Activated CD8-positive, alpha-beta memory T cell treated with anti-CD3 and anti-CD28 coated beads for 36 hours (primary cell): ENCODE measurements around the gene THOC6. TPM values are rescaled to one million over a fixed set of nuclear protein-coding genes. Genes with fewer than 3 reads are reported as not detected.

Source experiments
- CTCF ChIA-PET: fragments of 350-600 bp; sonication (Branson Sonifier 250); formaldehyde crosslinking; loops from one replicate; lab custom pipeline; 2021; ENCODE audit warnings: antibody characterized with exemption; lab: Charles Lee
- POLR2A ChIA-PET: fragments of 350-600 bp; sonication (Branson Sonifier 250); formaldehyde crosslinking; loops from one replicate; lab custom pipeline; 2021; ENCODE audit warnings: antibody characterized with exemption; lab: Charles Lee
- total RNA-seq, 2 experiments: library from RNA; stranded (reverse); gene quantifications; one replicate each; pipeline ENCODE4 v1.2.3, GENCODE V29; 2021

THOC6 gene
- total RNA-seq, result 10 to 100 TPM; 54.7 to 56.8 TPM

- ChIA-PET CTCF (interaction anchor here (0.8 to 6.6 kb wide), 7 partner anchors 7 to 155 kb away, joined by 3 to 80 read pairs (median 4); no protein-coding TSS in a partner anchor), POLR2A (interaction anchor here (0.5 to 1.7 kb wide), 6 partner anchors 14 to 137 kb away, joined by 3 to 15 read pairs (median 4); partner anchors contain the start of gene IL32)
Measured at GRCh38 chr16:3023669-3024478, at the start of gene THOC6, which contains the start of gene HCFC1R1. Gene THOC6, plus strand, starts transcription at chr16:3024035. Its CDS starts 292 bp downstream, at chr16:3024327. Gene HCFC1R1, minus strand, starts transcription at chr16:3023942. Its CDS starts 1 bp downstream, at chr16:3023941.

- POLR2A ChIA-PET, result interaction anchor here (0.5 to 0.6 kb wide), 2 partner anchors 16 to 516 kb away, joined by 3 to 7 read pairs; no protein-coding TSS in a partner anchor
Measured at GRCh38 chr16:2974319-2975056, 49.3 kb upstream of the THOC6 start.

GRCh38 chr16:2975161-2975795 is 48.6 kb upstream of the THOC6 start:
- ChIA-PET POLR2A (no interaction called here), CTCF (interaction anchor here (0.6 kb wide), 1 partner anchor 10 kb away, joined by 3 read pairs; no protein-coding TSS in a partner anchor)

More at GRCh38 chr16:2974319-2975056, 49.3 kb upstream of the THOC6 start:
- CTCF ChIA-PET, result no interaction called here

- CTCF ChIA-PET, result no interaction called here
- POLR2A ChIA-PET, result interaction anchor here (0.6 kb wide), 1 partner anchor 48 kb away, joined by 15 read pairs; the partner anchor contains the start of gene THOC6
Measured at GRCh38 chr16:2976201-2976600, 47.6 kb upstream of the THOC6 start.

- CTCF ChIA-PET, result no interaction called here
Measured at GRCh38 chr16:2976673-2977072, 47.2 kb upstream of the THOC6 start.

GRCh38 chr16:2977440-2977839 is 46.4 kb upstream of the THOC6 start:
- POLR2A ChIA-PET, result no interaction called here
- CTCF ChIA-PET, result no interaction called here

More at GRCh38 chr16:2976673-2977072, 47.2 kb upstream of the THOC6 start:
- POLR2A ChIA-PET, result no interaction called here

- ChIA-PET CTCF (interaction anchor here (2.3 to 3.4 kb wide), 3 partner anchors 10 to 18 kb away, joined by 5 to 8 read pairs (median 7); no protein-coding TSS in a partner anchor), POLR2A (interaction anchor here (0.7 to 2.6 kb wide), 3 partner anchors 10 to 91 kb away, joined by 3 to 15 read pairs (median 4); partner anchors contain the start of gene TNFRSF12A)
Measured at GRCh38 chr16:2979669-2980226, 44.1 kb upstream of the THOC6 start.

GRCh38 chr16:2980227-2981176 is 43.3 kb upstream of the THOC6 start, which contains the start of gene PKMYT1:
Gene PKMYT1, minus strand, starts transcription at chr16:2980446. Its CDS starts 789 bp downstream, at chr16:2979657.
- ChIA-PET POLR2A (interaction anchor here (0.7 to 2.6 kb wide), 3 partner anchors 11 to 90 kb away, joined by 3 to 15 read pairs (median 4); partner anchors contain the start of gene TNFRSF12A), CTCF (interaction anchor here (0.7 to 3.4 kb wide), 5 partner anchors 11 to 23 kb away, joined by 3 to 11 read pairs (median 7); partner anchors contain the start of gene PAQR4)

- POLR2A ChIA-PET, result interaction anchor here (2.6 kb wide), 1 partner anchor 11 kb away, joined by 15 read pairs; no protein-coding TSS in a partner anchor
- CTCF ChIA-PET, result interaction anchor here (1.3 to 3.4 kb wide), 4 partner anchors 10 to 20 kb away, joined by 3 to 11 read pairs (median 8); partner anchors contain the start of gene PAQR4
Measured at GRCh38 chr16:2981177-2981898, 42.5 kb upstream of the THOC6 start.

- CTCF ChIA-PET, result interaction anchor here (1.3 to 3.4 kb wide), 4 partner anchors 10 to 20 kb away, joined by 3 to 11 read pairs (median 8); partner anchors contain the start of gene PAQR4
- POLR2A ChIA-PET, result no interaction called here
Measured at GRCh38 chr16:2981899-2982250, 42.0 kb upstream of the THOC6 start.

GRCh38 chr16:2982402-2982801 is 41.4 kb upstream of the THOC6 start:
- CTCF ChIA-PET, result interaction anchor here (0.7 to 1.3 kb wide), 5 partner anchors 11 to 46 kb away, joined by 3 to 6 read pairs (median 5); partner anchors contain the start of gene KREMEN2
- POLR2A ChIA-PET, result no interaction called here

GRCh38 chr16:2983706-2984136 is 40.1 kb upstream of the THOC6 start:
- ChIA-PET CTCF (interaction anchor here (0.6 to 1.9 kb wide), 4 partner anchors 11 to 462 kb away, joined by 3 to 5 read pairs (median 4); partner anchors contain the start of gene KREMEN2), POLR2A (no interaction called here)

GRCh38 chr16:2985462-2985861 is 38.4 kb upstream of the THOC6 start:
- ChIA-PET CTCF (interaction anchor here (1.9 kb wide), 1 partner anchor 18 kb away, joined by 5 read pairs; no protein-coding TSS in a partner anchor), POLR2A (interaction anchor here (0.5 kb wide), 1 partner anchor 251 kb away, joined by 3 read pairs; no protein-coding TSS in a partner anchor)

GRCh38 chr16:2985893-2986355 is 37.9 kb upstream of the THOC6 start:
- CTCF ChIA-PET, result interaction anchor here (1.9 kb wide), 1 partner anchor 19 kb away, joined by 5 read pairs; no protein-coding TSS in a partner anchor

GRCh38 chr16:2986623-2987188 is 37.1 kb upstream of the THOC6 start:
- ChIA-PET POLR2A (interaction anchor here (0.7 kb wide), 1 partner anchor 34 kb away, joined by 3 read pairs; no protein-coding TSS in a partner anchor), CTCF (interaction anchor here (1.0 kb wide), 1 partner anchor 59 kb away, joined by 3 read pairs; no protein-coding TSS in a partner anchor)

More at GRCh38 chr16:2985893-2986355, 37.9 kb upstream of the THOC6 start:
- POLR2A ChIA-PET, result interaction anchor here (0.7 kb wide), 1 partner anchor 35 kb away, joined by 3 read pairs; no protein-coding TSS in a partner anchor
